Breast epithelium (tissue), 3 donors: ENCODE data around the gene EBF3.

Experiments used
- POLR2A ChIP-seq: fragments of 450-650 bp; IDR thresholded peaks from one replicate; pipeline ENCODE4 v1.6.1; 2016; ENCODE audit warnings: antibody characterized with exemption, mild to moderate bottlenecking, moderate library complexity
- POLR2AphosphoS5 ChIP-seq, 3 donors: sonication (generic); formaldehyde crosslinking; IDR thresholded peaks; one replicate each; pipeline ENCODE4 v1.6.1; 2017; ENCODE audit warnings: antibody characterized with exemption in 3 of 3
- TF ChIP-seq, protein P1 (sequence below), 3 donors: fragments of 450-650 bp; IDR thresholded peaks; one replicate each; pipeline ENCODE4 v1.5.1; 2016 to 2017; ENCODE audit warnings: antibody characterized with exemption in 3 of 3, mild to moderate bottlenecking in 3 of 3, moderate library complexity in 3 of 3

DNA sequence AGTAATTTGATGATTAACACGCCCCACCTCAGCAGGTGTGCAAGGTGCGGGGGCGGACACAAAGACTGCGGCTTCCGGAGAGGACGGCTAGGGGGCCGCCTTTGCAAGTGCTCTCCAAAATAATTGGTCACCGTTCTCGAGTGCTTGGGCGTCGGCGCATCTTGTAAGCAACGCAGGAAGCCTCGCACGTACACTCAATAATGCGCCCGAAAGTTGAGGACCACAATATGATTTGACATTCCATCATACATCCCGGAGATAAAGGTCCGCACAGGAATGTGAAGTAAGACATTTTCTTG lies 114.7 kb downstream of the EBF3 start:
- TF ChIP-seq, protein P1, sequence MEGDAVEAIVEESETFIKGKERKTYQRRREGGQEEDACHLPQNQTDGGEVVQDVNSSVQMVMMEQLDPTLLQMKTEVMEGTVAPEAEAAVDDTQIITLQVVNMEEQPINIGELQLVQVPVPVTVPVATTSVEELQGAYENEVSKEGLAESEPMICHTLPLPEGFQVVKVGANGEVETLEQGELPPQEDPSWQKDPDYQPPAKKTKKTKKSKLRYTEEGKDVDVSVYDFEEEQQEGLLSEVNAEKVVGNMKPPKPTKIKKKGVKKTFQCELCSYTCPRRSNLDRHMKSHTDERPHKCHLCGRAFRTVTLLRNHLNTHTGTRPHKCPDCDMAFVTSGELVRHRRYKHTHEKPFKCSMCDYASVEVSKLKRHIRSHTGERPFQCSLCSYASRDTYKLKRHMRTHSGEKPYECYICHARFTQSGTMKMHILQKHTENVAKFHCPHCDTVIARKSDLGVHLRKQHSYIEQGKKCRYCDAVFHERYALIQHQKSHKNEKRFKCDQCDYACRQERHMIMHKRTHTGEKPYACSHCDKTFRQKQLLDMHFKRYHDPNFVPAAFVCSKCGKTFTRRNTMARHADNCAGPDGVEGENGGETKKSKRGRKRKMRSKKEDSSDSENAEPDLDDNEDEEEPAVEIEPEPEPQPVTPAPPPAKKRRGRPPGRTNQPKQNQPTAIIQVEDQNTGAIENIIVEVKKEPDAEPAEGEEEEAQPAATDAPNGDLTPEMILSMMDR (IDR thresholded peaks at IDR 0.05), result no peak
- TF ChIP-seq POLR2AphosphoS5 (IDR thresholded peaks at IDR 0.05) (no peak), POLR2A (no peak)
